HCT116 (cell line): ENCODE data around the gene TNRC6B. TPM values are rescaled to one million over a fixed set of nuclear protein-coding genes. Genes with fewer than 3 reads are reported as not detected.

Source experiments
- ATAC-seq: fragments of 200-7000 bp; cut with Tn5 transposase; 2 replicates; pipeline ENCODE4 v1.9.1; 2020; ENCODE audit warnings: mild to moderate bottlenecking, moderate library complexity
- BruUV-seq: library from RNA; stranded (reverse); fragments of 400-500 nt; replicated peaks from 2 replicates; lab custom pipeline; 2021; lab: Mats Ljungman, UMichigan
- CTCF ChIA-PET: fragments of 300-600 bp; sonication (Branson Sonifier 250); formaldehyde crosslinking; loops from one replicate; lab custom pipeline; 2021; ENCODE audit warnings: antibody characterized with exemption; lab: Charles Lee
- POLR2A ChIA-PET: fragments of 300-600, 350-600 bp; sonication (Branson Sonifier 250); formaldehyde crosslinking; loops from one replicate; lab custom pipeline; 2021; ENCODE audit warnings: antibody characterized with exemption; lab: Charles Lee
- RAD21 ChIA-PET, 2 experiments: fragments of 300-600 bp; sonication (Branson Sonifier 250); formaldehyde crosslinking; loops; one replicate each; lab custom pipeline; 2023; ENCODE audit warnings: low total read pairs in 2 of 2; ENCODE audit not compliant: uncharacterized antibody in 2 of 2, unreplicated experiment in 2 of 2, low non-redundant PET in 1 of 2; lab: Charles Lee
- DNase-seq: peaks from one replicate; pipeline ENCODE4 v3.0.0-alpha.2; 2010; ENCODE audit warnings: low read depth, low spot score
- H2AFZ ChIP-seq: fragments of 200-600 bp; shearing (Covaris generic), sonication (generic); 2 replicates; pipeline ENCODE4 v1.6.1; 2017; ENCODE audit warnings: low read depth, mixed run types, mixed read lengths, antibody characterized with exemption, low read length; ENCODE audit not compliant: poor library complexity, severe bottlenecking
- H3K27ac ChIP-seq: 2 replicates; pipeline ENCODE4 v1.5.1; 2012; ENCODE audit warnings: low read depth, low read length
- H3K27me3 ChIP-seq: fragments of 200-600 bp; sonication (generic); 2 replicates; pipeline ENCODE4 v1.6.1; 2016; ENCODE audit warnings: mixed run types, low read length, mixed read lengths; ENCODE audit not compliant: insufficient read depth
- H3K36me3 ChIP-seq, 2 experiments: fragments of 200-500 bp in 1 of 2; fragments of 200-600 bp in 1 of 2; sonication (Bioruptor generic) in 1 of 2; sonication (generic) in 1 of 2; 2 replicates each; pipeline versions ENCODE4 v1.5.1 to v1.6.1; 2014 to 2016; ENCODE audit warnings: low read length in 2 of 2, inconsistent platforms in 1 of 2, mixed read lengths in 1 of 2, mixed run types in 1 of 2; ENCODE audit not compliant: insufficient read depth in 2 of 2, control insufficient read depth in 1 of 2
- H3K4me1 ChIP-seq, 2 experiments: fragments of 200-600 bp in 1 of 2; sonication (generic) in 1 of 2; 2 replicates each; pipeline versions ENCODE4 v1.5.1 to v1.6.1; 2012 to 2017; ENCODE audit warnings: low read length in 2 of 2, inconsistent platforms in 1 of 2, mild to moderate bottlenecking in 1 of 2, mixed read lengths in 1 of 2, mixed run types in 1 of 2, moderate library complexity in 1 of 2; ENCODE audit not compliant: insufficient read depth in 2 of 2, control insufficient read depth in 1 of 2
- H3K4me2 ChIP-seq: fragments of 200-600 bp; sonication (generic); 2 replicates; pipeline ENCODE4 v1.6.1; 2017; ENCODE audit warnings: mixed run types, low read length, mixed read lengths
- H3K4me3 ChIP-seq, 2 experiments: fragments of 200-600 bp in 1 of 2; sonication (generic) in 1 of 2; replicated peaks in 1 of 2; 2 replicates each; pipeline ENCODE4 v1.5.1; 2011 to 2016; ENCODE audit warnings: low read length in 2 of 2, control low read depth in 1 of 2, low read depth in 1 of 2, mild to moderate bottlenecking in 1 of 2, mixed read lengths in 1 of 2, mixed run types in 1 of 2
- H3K79me2 ChIP-seq: fragments of 200-600 bp; sonication (generic); 2 replicates; pipeline ENCODE4 v1.6.1; 2017; ENCODE audit warnings: mild to moderate bottlenecking, mixed run types, low read length, moderate library complexity, mixed read lengths; ENCODE audit not compliant: insufficient read depth
- H3K9ac ChIP-seq: fragments of 200-600 bp; sonication (generic); 2 replicates; pipeline ENCODE4 v1.6.1; 2016; ENCODE audit warnings: low read length, mixed read lengths
- H3K9me2 ChIP-seq: fragments of 200-600 bp; sonication (generic), shearing (Covaris generic); 2 replicates; pipeline ENCODE4 v1.6.1; 2017; ENCODE audit warnings: mixed run types, mild to moderate bottlenecking, moderate library complexity; ENCODE audit not compliant: insufficient read depth
- H3K9me3 ChIP-seq, 2 experiments: fragments of 200-500 bp in 1 of 2; fragments of 200-600 bp in 1 of 2; sonication (Bioruptor generic) in 1 of 2; sonication (generic) in 1 of 2; 2 replicates each; pipeline ENCODE4 v1.6.1; 2014 to 2017; ENCODE audit warnings: low read length in 2 of 2, mixed read lengths in 2 of 2, inconsistent platforms in 1 of 2, low read depth in 1 of 2, mild to moderate bottlenecking in 1 of 2, mixed run types in 1 of 2, moderate library complexity in 1 of 2; ENCODE audit not compliant: control insufficient read depth in 1 of 2, insufficient read depth in 1 of 2
- H4K20me1 ChIP-seq: fragments of 200-600 bp; sonication (generic), shearing (Covaris generic); 2 replicates; pipeline ENCODE4 v1.6.1; 2017; ENCODE audit warnings: mixed run types, mild to moderate bottlenecking, moderate library complexity; ENCODE audit not compliant: insufficient read depth
- CBX3 ChIP-seq: IDR thresholded peaks from 2 replicates; pipeline ENCODE4 v1.6.1; 2012; ENCODE audit warnings: low read depth
- CEBPB ChIP-seq: IDR thresholded peaks from 2 replicates; pipeline ENCODE4 v1.6.1; 2012; ENCODE audit warnings: low read depth
- ELF1 ChIP-seq: IDR thresholded peaks from 2 replicates; pipeline ENCODE4 v1.6.1; 2012; ENCODE audit warnings: low read depth, borderline replicate concordance
- EZH2 ChIP-seq: fragments of 200-600 bp; sonication (generic); IDR thresholded peaks from 2 replicates; pipeline ENCODE4 v1.6.1; 2017; ENCODE audit warnings: antibody characterized with exemption, mixed run types
- EZH2phosphoT487 ChIP-seq: fragments of 200-600 bp; IDR thresholded peaks from 2 replicates; pipeline ENCODE4 v1.6.1; 2018; ENCODE audit warnings: antibody characterized with exemption, borderline replicate concordance
- JUND ChIP-seq: IDR thresholded peaks from 2 replicates; pipeline ENCODE4 v1.6.1; 2012
- POLR2A ChIP-seq: IDR thresholded peaks from 2 replicates; pipeline ENCODE4 v1.7.0; 2011; ENCODE audit warnings: borderline replicate concordance; ENCODE audit not compliant: insufficient read depth, insufficient read length; ENCODE audit errors: extremely low read depth
- RAD21 ChIP-seq: IDR thresholded peaks from 2 replicates; pipeline ENCODE4 v1.6.1; 2012; ENCODE audit warnings: low read depth, mild to moderate bottlenecking
- SIN3A ChIP-seq: IDR thresholded peaks from 2 replicates; pipeline ENCODE4 v1.6.1; 2012; ENCODE audit warnings: low read depth
- SP1 ChIP-seq: IDR thresholded peaks from 2 replicates; pipeline ENCODE4 v1.6.1; 2012; ENCODE audit warnings: low read depth
- SRF ChIP-seq: IDR thresholded peaks from 2 replicates; pipeline ENCODE4 v1.6.1; 2012; ENCODE audit warnings: low read depth
- ZBTB33 ChIP-seq: IDR thresholded peaks from 2 replicates; pipeline ENCODE4 v1.6.1; 2011; ENCODE audit warnings: mild to moderate bottlenecking, low read length, moderate library complexity; ENCODE audit not compliant: insufficient replicate concordance; ENCODE audit errors: extremely low read depth
- ZFX ChIP-seq: fragments of 450-650 bp; IDR thresholded peaks from 2 replicates; pipeline ENCODE4 v1.6.1; 2017
- ZNF274 ChIP-seq: fragments of 200-500 bp; sonication (Bioruptor generic); IDR thresholded peaks from 2 replicates; pipeline ENCODE4 v1.6.1; 2014; ENCODE audit warnings: mild to moderate bottlenecking, low read depth, low read length, inconsistent platforms
- intact Hi-C: fragments of 100-400 bp; cut with micrococcal nuclease; formaldehyde crosslinking; loops from 2 replicates; pipeline ENCODE4 v1.10.0; 2022
- total RNA-seq: library from RNA; stranded (reverse); gene quantifications from one replicate; pipeline ENCODE4 v1.2.1, GENCODE V29; 2021; ENCODE audit not compliant: unreplicated experiment
- TF ChIP-seq, protein P1 (sequence below): IDR thresholded peaks from 2 replicates; pipeline ENCODE4 v1.6.1; 2012
- TF ChIP-seq, protein P2 (sequence below), 3 experiments: fragments of 200-600 bp in 1 of 3; sonication (generic) in 1 of 3; IDR thresholded peaks in 2 of 3; conservative IDR thresholded peaks in 1 of 3; 2 replicates each; pipeline ENCODE4 v1.5.1; 2012 to 2017; ENCODE audit warnings: low read depth in 2 of 3, low read length in 2 of 3, antibody characterized with exemption in 1 of 3, borderline replicate concordance in 1 of 3, control low read depth in 1 of 3, mild to moderate bottlenecking in 1 of 3, mixed read lengths in 1 of 3, mixed run types in 1 of 3, moderate library complexity in 1 of 3; ENCODE audit not compliant: insufficient read depth in 1 of 3
- TF ChIP-seq, protein P3 (sequence below): IDR thresholded peaks from 2 replicates; pipeline ENCODE4 v1.6.1; 2012

TNRC6B gene
- total RNA-seq, 1 experiment from 2014 or later, result 29.8 TPM

DNA sequence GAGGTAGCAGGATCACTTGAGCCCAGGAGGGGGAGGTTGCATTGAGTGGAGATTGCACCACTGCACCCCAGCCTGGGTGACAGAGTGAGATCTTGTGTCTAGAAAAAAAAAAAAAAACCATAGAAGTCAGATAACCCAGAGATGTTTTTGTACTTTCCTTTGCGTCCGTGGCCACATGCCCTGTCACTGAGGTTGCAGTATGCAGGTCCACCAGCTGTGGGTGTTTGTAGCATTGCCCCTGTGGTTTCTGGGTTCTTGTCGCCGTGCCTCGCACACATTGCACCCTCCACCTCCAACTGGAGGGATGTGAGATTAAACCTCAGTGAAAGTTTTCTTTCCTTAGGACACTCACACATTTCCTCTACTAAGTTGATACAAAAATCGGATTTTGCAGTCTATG is 70.3 kb downstream of the TNRC6B start:
- H3K9ac ChIP-seq, result no peak overlapping the region
- no peak overlapping the region for H3K4me2 ChIP-seq
- no peaks in the 10 kb centered on the region for H3K27me3 ChIP-seq
- no peaks in the 10 kb centered on the region for H3K9me3 ChIP-seq
- CTCF ChIA-PET, result no interaction called here
- no peak for ATAC-seq
- RAD21 ChIA-PET, result no interaction called here
- H2AFZ ChIP-seq, result no peak overlapping the region
- no peaks in the 10 kb centered on the region for H3K9me2 ChIP-seq
- peaks cover 5 to 6% of the 10 kb centered on the region in 2 experiments; a peak in 3 of 4 replicates for H3K4me1 ChIP-seq
- intact Hi-C loops, result no loop called here
- no peak for TF ChIP-seq EZH2phosphoT487
- H3K4me3 ChIP-seq, result no peak overlapping the region
- no TSS peak for BruUV-seq
- DNase-seq, result no peak
- no peak overlapping the region for H3K27ac ChIP-seq
- peaks cover 4% of the 10 kb centered on the region; the same call in 1 of the 2 replicates for H3K79me2 ChIP-seq
- no peaks in the 10 kb centered on the region for H3K36me3 ChIP-seq
- POLR2A ChIA-PET, result interaction anchor here (0.6 kb wide), 1 partner anchor 21 kb away, joined by 6 read pairs; no protein-coding TSS in a partner anchor
- no peaks in the 10 kb centered on the region for H4K20me1 ChIP-seq

DNA sequence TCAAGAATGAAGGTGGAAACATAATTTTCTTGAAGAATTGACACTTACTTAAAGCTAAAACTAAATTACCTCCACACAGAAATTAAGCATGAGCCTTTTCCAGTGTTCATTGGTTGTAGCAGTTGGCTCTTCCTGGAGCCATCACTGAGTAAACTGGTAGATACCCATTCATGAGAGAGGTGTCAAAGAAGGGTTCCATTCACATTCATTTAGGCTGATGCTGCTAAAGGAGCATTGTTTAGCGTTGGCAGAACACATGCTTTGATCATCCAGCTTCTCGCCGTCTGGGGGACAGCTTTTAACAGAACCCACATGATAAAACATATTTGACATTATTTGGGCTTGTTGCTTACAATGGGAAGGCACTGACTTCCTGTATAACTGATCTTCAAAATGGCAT is 71.6 kb downstream of the TNRC6B start:
- no peak for DNase-seq
- H4K20me1 ChIP-seq, result no peaks in the 10 kb centered on the region
- no peaks in the 10 kb centered on the region for H3K27me3 ChIP-seq
- peaks cover 4% of the 10 kb centered on the region; the same call in 1 of the 2 replicates for H3K79me2 ChIP-seq
- no peak overlapping the region for H2AFZ ChIP-seq
- BruUV-seq, result no TSS peak
- ChIA-PET CTCF (no interaction called here), RAD21 (no interaction called here)
- no peaks in the 10 kb centered on the region for H3K9me3 ChIP-seq
- H3K9me2 ChIP-seq, result no peaks in the 10 kb centered on the region
- H3K4me3 ChIP-seq, result no peak overlapping the region
- no peak overlapping the region for H3K27ac ChIP-seq
- intact Hi-C loops, result no loop called here
- H3K4me1 ChIP-seq, result peaks cover 3 to 6% of the 10 kb centered on the region in 2 experiments; a peak in 2 of 4 replicates
- H3K9ac ChIP-seq, result no peak overlapping the region
- H3K4me2 ChIP-seq, result no peak overlapping the region
- TF ChIP-seq SIN3A (no peak), SP1 (no peak), SRF (no peak), JUND (no peak), ZNF274 (no peak), CBX3 (no peak), RAD21 (no peak), EZH2 (no peak), ZBTB33 (no peak), CEBPB (no peak), POLR2A (no peak), ELF1 (no peak), ZFX (no peak)
- TF ChIP-seq, protein P1, sequence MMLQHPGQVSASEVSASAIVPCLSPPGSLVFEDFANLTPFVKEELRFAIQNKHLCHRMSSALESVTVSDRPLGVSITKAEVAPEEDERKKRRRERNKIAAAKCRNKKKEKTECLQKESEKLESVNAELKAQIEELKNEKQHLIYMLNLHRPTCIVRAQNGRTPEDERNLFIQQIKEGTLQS, result no peak
- TF ChIP-seq, protein P2, sequence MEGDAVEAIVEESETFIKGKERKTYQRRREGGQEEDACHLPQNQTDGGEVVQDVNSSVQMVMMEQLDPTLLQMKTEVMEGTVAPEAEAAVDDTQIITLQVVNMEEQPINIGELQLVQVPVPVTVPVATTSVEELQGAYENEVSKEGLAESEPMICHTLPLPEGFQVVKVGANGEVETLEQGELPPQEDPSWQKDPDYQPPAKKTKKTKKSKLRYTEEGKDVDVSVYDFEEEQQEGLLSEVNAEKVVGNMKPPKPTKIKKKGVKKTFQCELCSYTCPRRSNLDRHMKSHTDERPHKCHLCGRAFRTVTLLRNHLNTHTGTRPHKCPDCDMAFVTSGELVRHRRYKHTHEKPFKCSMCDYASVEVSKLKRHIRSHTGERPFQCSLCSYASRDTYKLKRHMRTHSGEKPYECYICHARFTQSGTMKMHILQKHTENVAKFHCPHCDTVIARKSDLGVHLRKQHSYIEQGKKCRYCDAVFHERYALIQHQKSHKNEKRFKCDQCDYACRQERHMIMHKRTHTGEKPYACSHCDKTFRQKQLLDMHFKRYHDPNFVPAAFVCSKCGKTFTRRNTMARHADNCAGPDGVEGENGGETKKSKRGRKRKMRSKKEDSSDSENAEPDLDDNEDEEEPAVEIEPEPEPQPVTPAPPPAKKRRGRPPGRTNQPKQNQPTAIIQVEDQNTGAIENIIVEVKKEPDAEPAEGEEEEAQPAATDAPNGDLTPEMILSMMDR (IDR thresholded peaks at IDR 0.05 in 2 of 3, conservative IDR thresholded peaks at IDR 0.05 in 1 of 3; ENCODE audit: borderline replicate concordance in 1 of 3, insufficient read depth in 1 of 3, low read depth in 2 of 3, low read length in 2 of 3), result no peak
- TF ChIP-seq, protein P3, sequence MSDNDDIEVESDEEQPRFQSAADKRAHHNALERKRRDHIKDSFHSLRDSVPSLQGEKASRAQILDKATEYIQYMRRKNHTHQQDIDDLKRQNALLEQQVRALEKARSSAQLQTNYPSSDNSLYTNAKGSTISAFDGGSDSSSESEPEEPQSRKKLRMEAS, result no peak
- TF ChIP-seq, all 23 proteins: peak for 0
- POLR2A ChIA-PET, result no interaction called here
- no peak for ATAC-seq
- H3K36me3 ChIP-seq, result no peaks in the 10 kb centered on the region
